Measurements from ENCODE around the gene PRKCZ.

- TF ChIP-seq CTCF (conservative IDR thresholded peaks at IDR 0.05; ENCODE audit: low read length) (no peak), EZH2phosphoT487 (IDR thresholded peaks at IDR 0.05; ENCODE audit: borderline replicate concordance, low read depth, low read length) (no peak)
These were observed 21.2 kb upstream of the PRKCZ start for GRCh38 chr1:2028870-2029560.
